Stimulated activated naive CD8-positive, alpha-beta T cell treated with anti-CD3 and anti-CD28 coated beads, Interleukin-15, Interleukin-2, amounts not matched to agents 100 ng/mL and 50 ng/mL, for 24 hours (primary cell): ENCODE measurements around the gene GRXCR2.
A peak's percentile ranks its signal among the peaks of the same experiment; 100 is the strongest.
"Not testable (repeated sequence)": the region's sequence is repeated elsewhere in the genome, so short reads cannot be mapped to it uniquely, and the experiment has no call there.

Experiments
- H3K27ac Mint-ChIP-seq: one replicate; pipeline ENCODE4 v1.8.0; 2021; ENCODE audit warnings: mild to moderate bottlenecking, mixed read lengths
- H3K27me3 Mint-ChIP-seq: one replicate; pipeline ENCODE4 v1.8.0; 2021; ENCODE audit warnings: mixed read lengths
- H3K36me3 Mint-ChIP-seq: one replicate; pipeline ENCODE4 v1.8.0; 2021; ENCODE audit warnings: low read depth, mixed read lengths
- H3K4me1 Mint-ChIP-seq: one replicate; pipeline ENCODE4 v1.8.0; 2021; ENCODE audit warnings: low read depth, mixed read lengths
- H3K4me3 Mint-ChIP-seq: one replicate; pipeline ENCODE4 v1.8.0; 2021; ENCODE audit warnings: mild to moderate bottlenecking, mixed read lengths
- H3K9me3 Mint-ChIP-seq: one replicate; pipeline ENCODE4 v1.8.0; 2021; ENCODE audit warnings: mixed read lengths

Gene GRXCR2

GRCh38 chr5:145858959-145859358 is 13.9 kb downstream of the GRXCR2 start:
- H3K4me3 Mint-ChIP-seq: no peak overlapping the region
- peaks cover 12% of the 10 kb centered on the region for H3K27me3 Mint-ChIP-seq
- H3K9me3 Mint-ChIP-seq: no peaks in the 10 kb centered on the region
- no peak overlapping the region for H3K27ac Mint-ChIP-seq
- no peaks in the 10 kb centered on the region for H3K4me1 Mint-ChIP-seq
- H3K36me3 Mint-ChIP-seq: no peaks in the 10 kb centered on the region

- H3K9me3 Mint-ChIP-seq: no peaks in the 10 kb centered on the region
- no peak overlapping the region for H3K27ac Mint-ChIP-seq
- H3K36me3 Mint-ChIP-seq: no peaks in the 10 kb centered on the region
- peaks cover 11% of the 10 kb centered on the region for H3K27me3 Mint-ChIP-seq
- no peak overlapping the region for H3K4me3 Mint-ChIP-seq
- H3K4me1 Mint-ChIP-seq: no peaks in the 10 kb centered on the region
Observed at GRCh38 chr5:145856285-145856818, 16.5 kb downstream of the GRXCR2 start.

- H3K27me3 Mint-ChIP-seq: peaks cover 7% of the 10 kb centered on the region
- H3K27ac Mint-ChIP-seq: no peak overlapping the region
- H3K9me3 Mint-ChIP-seq: no peaks in the 10 kb centered on the region
- H3K4me1 Mint-ChIP-seq: no peaks in the 10 kb centered on the region
- H3K4me3 Mint-ChIP-seq: no peak overlapping the region
- H3K36me3 Mint-ChIP-seq: no peaks in the 10 kb centered on the region
Observed at GRCh38 chr5:145855763-145856267, 17.0 kb downstream of the GRXCR2 start.

GRCh38 chr5:145854651-145855258 is 18.1 kb downstream of the GRXCR2 start:
- Mint-ChIP-seq H3K27ac (no peak overlapping the region), H3K4me3 (no peak overlapping the region), H3K9me3 (no peaks in the 10 kb centered on the region), H3K4me1 (no peaks in the 10 kb centered on the region), H3K36me3 (no peaks in the 10 kb centered on the region), H3K27me3 (peaks cover 7% of the 10 kb centered on the region)

- no peak overlapping the region for H3K27ac Mint-ChIP-seq
- no peaks in the 10 kb centered on the region for H3K4me1 Mint-ChIP-seq
- no peaks in the 10 kb centered on the region for H3K9me3 Mint-ChIP-seq
- H3K27me3 Mint-ChIP-seq: peaks cover 7% of the 10 kb centered on the region
- H3K36me3 Mint-ChIP-seq: no peaks in the 10 kb centered on the region
- H3K4me3 Mint-ChIP-seq: no peak overlapping the region
Observed at GRCh38 chr5:145853781-145854376, 18.9 kb downstream of the GRXCR2 start.

GRCh38 chr5:145852990-145853389 is 19.8 kb downstream of the GRXCR2 start:
- H3K27ac Mint-ChIP-seq: no peak overlapping the region

GRCh38 chr5:145848854-145849253 is 24.0 kb downstream of the GRXCR2 start:
- Mint-ChIP-seq H3K4me1 (no peaks in the 10 kb centered on the region), H3K4me3 (no peak overlapping the region), H3K27ac (no peak overlapping the region), H3K9me3 (no peaks in the 10 kb centered on the region), H3K27me3 (peaks cover 8% of the 10 kb centered on the region), H3K36me3 (no peaks in the 10 kb centered on the region)

More at GRCh38 chr5:145852990-145853389, 19.8 kb downstream of the GRXCR2 start:
- Mint-ChIP-seq H3K36me3 (no peaks in the 10 kb centered on the region), H3K9me3 (no peaks in the 10 kb centered on the region), H3K4me3 (no peak overlapping the region), H3K4me1 (no peaks in the 10 kb centered on the region), H3K27me3 (peaks cover 10% of the 10 kb centered on the region)

- no peak overlapping the region for H3K27ac Mint-ChIP-seq
- H3K27me3 Mint-ChIP-seq: peaks cover 8% of the 10 kb centered on the region
- H3K9me3 Mint-ChIP-seq: no peaks in the 10 kb centered on the region
- H3K36me3 Mint-ChIP-seq: no peaks in the 10 kb centered on the region
- H3K4me1 Mint-ChIP-seq: no peaks in the 10 kb centered on the region
- H3K4me3 Mint-ChIP-seq: no peak overlapping the region
Observed at GRCh38 chr5:145847499-145848497, 25.0 kb downstream of the GRXCR2 start.

GRCh38 chr5:145846081-145846480 is 26.7 kb downstream of the GRXCR2 start:
- Mint-ChIP-seq H3K4me1 (no peaks in the 10 kb centered on the region), H3K27me3 (peaks cover 8% of the 10 kb centered on the region)

GRCh38 chr5:145841299-145841698 is 31.5 kb downstream of the GRXCR2 start:
- Mint-ChIP-seq H3K9me3 (no peaks in the 10 kb centered on the region), H3K4me3 (no peak overlapping the region), H3K27ac (no peak overlapping the region), H3K36me3 (no peaks in the 10 kb centered on the region), H3K27me3 (peaks cover 10% of the 10 kb centered on the region), H3K4me1 (no peaks in the 10 kb centered on the region)

More at GRCh38 chr5:145846081-145846480, 26.7 kb downstream of the GRXCR2 start:
- Mint-ChIP-seq H3K27ac (no peak overlapping the region), H3K9me3 (no peaks in the 10 kb centered on the region), H3K4me3 (no peak overlapping the region), H3K36me3 (no peaks in the 10 kb centered on the region)

- no peaks in the 10 kb centered on the region for H3K9me3 Mint-ChIP-seq
- H3K27ac Mint-ChIP-seq: no peak overlapping the region
- H3K4me3 Mint-ChIP-seq: no peak overlapping the region
- H3K27me3 Mint-ChIP-seq: peaks cover 14% of the 10 kb centered on the region
- no peaks in the 10 kb centered on the region for H3K36me3 Mint-ChIP-seq
- peaks cover 4% of the 10 kb centered on the region for H3K4me1 Mint-ChIP-seq
Observed at GRCh38 chr5:145840458-145841132, 32.2 kb downstream of the GRXCR2 start.

GRCh38 chr5:145838276-145838675 is 34.5 kb downstream of the GRXCR2 start:
- Mint-ChIP-seq H3K4me3 (no peak overlapping the region), H3K36me3 (no peaks in the 10 kb centered on the region), H3K27me3 (peaks cover 26% of the 10 kb centered on the region), H3K4me1 (peaks cover 7% of the 10 kb centered on the region), H3K27ac (no peak overlapping the region), H3K9me3 (no peaks in the 10 kb centered on the region)

GRCh38 chr5:145836241-145836640 is 36.6 kb downstream of the GRXCR2 start:
- Mint-ChIP-seq H3K4me3 (peak overlapping the region; percentile 60), H3K27me3 (peaks cover 26% of the 10 kb centered on the region)
- not testable (repeated sequence) for H3K36me3 Mint-ChIP-seq

GRCh38 chr5:145835848-145836239 is 37.0 kb downstream of the GRXCR2 start:
- H3K4me1 Mint-ChIP-seq: peaks cover 7% of the 10 kb centered on the region
- peaks cover 26% of the 10 kb centered on the region for H3K27me3 Mint-ChIP-seq
- peak overlapping the region; percentile 60 for H3K4me3 Mint-ChIP-seq
- no peaks in the 10 kb centered on the region for H3K9me3 Mint-ChIP-seq
- no peak overlapping the region for H3K27ac Mint-ChIP-seq
- no peaks in the 10 kb centered on the region for H3K36me3 Mint-ChIP-seq

More at GRCh38 chr5:145836241-145836640, 36.6 kb downstream of the GRXCR2 start:
- H3K9me3 Mint-ChIP-seq, H3K27ac Mint-ChIP-seq, H3K4me1 Mint-ChIP-seq: not testable (repeated sequence)
